Activated naive CD4-positive, alpha-beta T cell treated with anti-CD3 and anti-CD28 coated beads for 36 hours (primary cell): Measurements from ENCODE around the gene GABRB1. TPM values are rescaled to one million over a fixed set of nuclear protein-coding genes. Genes with fewer than 3 reads are reported as not detected.

Source experiments
- CTCF ChIA-PET: fragments of 350-600 bp; sonication (Branson Sonifier 250); formaldehyde crosslinking; loops from one replicate; lab custom pipeline; 2021; ENCODE audit warnings: antibody characterized with exemption; lab: Charles Lee
- DNase-seq: peaks from one replicate; pipeline ENCODE4 v3.0.0-alpha.2; 2020
- H3K27ac Mint-ChIP-seq: one replicate; pipeline ENCODE4 v1.8.0; 2021; ENCODE audit warnings: mild to moderate bottlenecking, mixed read lengths
- H3K27me3 Mint-ChIP-seq: one replicate; pipeline ENCODE4 v1.8.0; 2021; ENCODE audit warnings: low read depth, mixed read lengths
- H3K36me3 Mint-ChIP-seq: one replicate; pipeline ENCODE4 v1.8.0; 2021; ENCODE audit warnings: low read depth, mixed read lengths
- H3K4me1 Mint-ChIP-seq: one replicate; pipeline ENCODE4 v1.8.0; 2021; ENCODE audit warnings: low read depth, mixed read lengths
- H3K4me3 Mint-ChIP-seq: one replicate; pipeline ENCODE4 v1.8.0; 2021; ENCODE audit warnings: mild to moderate bottlenecking, moderate library complexity, mixed read lengths
- H3K9me3 Mint-ChIP-seq: one replicate; pipeline ENCODE4 v1.8.0; 2021; ENCODE audit warnings: mixed read lengths
- intact Hi-C: fragments of 100-400 bp; cut with micrococcal nuclease; formaldehyde crosslinking; loops from one replicate; pipeline ENCODE4 v1.15.1; 2023
- total RNA-seq, 2 experiments: library from RNA; stranded (reverse); gene quantifications; one replicate each; pipeline ENCODE4 v1.2.3, GENCODE V29; 2021

Gene GABRB1
- total RNA-seq, 2 experiments from 2014 or later: not detected

- no peaks in the 10 kb centered on the region for H3K9me3 Mint-ChIP-seq
- intact Hi-C loops: no loop called here
- H3K27me3 Mint-ChIP-seq: no peaks in the 10 kb centered on the region
- no peak overlapping the region for H3K4me3 Mint-ChIP-seq
- no peaks in the 10 kb centered on the region for H3K36me3 Mint-ChIP-seq
- no peaks in the 10 kb centered on the region for H3K4me1 Mint-ChIP-seq
- H3K27ac Mint-ChIP-seq: no peak overlapping the region
- no peak for DNase-seq
- CTCF ChIA-PET: no interaction called here
Measured at GRCh38 chr4:47471064-47471463, 439.7 kb downstream of the GABRB1 start.

DNA sequence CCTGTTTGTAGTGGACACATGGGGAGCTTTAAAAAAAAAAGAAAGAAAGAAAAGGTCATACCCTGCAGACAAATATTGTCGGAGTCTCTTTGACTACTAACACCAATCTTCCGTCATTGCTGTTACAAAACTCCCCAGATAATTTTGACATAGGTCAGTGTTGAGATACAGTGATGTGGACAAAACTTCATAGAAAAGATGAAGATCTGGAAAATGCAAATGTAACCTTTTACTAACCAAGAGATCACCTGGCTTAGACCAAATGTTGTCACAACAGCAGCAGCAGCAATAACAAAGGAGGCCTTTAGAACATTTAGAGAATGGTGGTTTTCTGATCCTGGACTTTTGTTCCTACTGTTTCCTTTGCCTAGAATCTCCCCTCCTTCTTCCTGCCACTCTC is 440.2 kb downstream of the GABRB1 start:
- CTCF ChIA-PET: no interaction called here
- H3K4me3 Mint-ChIP-seq: no peak overlapping the region

GRCh38 chr4:47473141-47473750 is 441.9 kb downstream of the GABRB1 start:
- Mint-ChIP-seq H3K4me1 (no peaks in the 10 kb centered on the region), H3K27ac (no peak overlapping the region), H3K27me3 (no peaks in the 10 kb centered on the region), H3K4me3 (no peak overlapping the region), H3K36me3 (no peaks in the 10 kb centered on the region), H3K9me3 (no peaks in the 10 kb centered on the region)
- intact Hi-C loops: no loop called here
- CTCF ChIA-PET: no interaction called here
- DNase-seq: no peak

More for the DNA sequence above, 440.2 kb downstream of the GABRB1 start:
- Mint-ChIP-seq H3K9me3 (no peaks in the 10 kb centered on the region), H3K27ac (no peak overlapping the region), H3K36me3 (no peaks in the 10 kb centered on the region), H3K27me3 (no peaks in the 10 kb centered on the region), H3K4me1 (no peaks in the 10 kb centered on the region)
- DNase-seq: no peak
- intact Hi-C loops: no loop called here

DNA sequence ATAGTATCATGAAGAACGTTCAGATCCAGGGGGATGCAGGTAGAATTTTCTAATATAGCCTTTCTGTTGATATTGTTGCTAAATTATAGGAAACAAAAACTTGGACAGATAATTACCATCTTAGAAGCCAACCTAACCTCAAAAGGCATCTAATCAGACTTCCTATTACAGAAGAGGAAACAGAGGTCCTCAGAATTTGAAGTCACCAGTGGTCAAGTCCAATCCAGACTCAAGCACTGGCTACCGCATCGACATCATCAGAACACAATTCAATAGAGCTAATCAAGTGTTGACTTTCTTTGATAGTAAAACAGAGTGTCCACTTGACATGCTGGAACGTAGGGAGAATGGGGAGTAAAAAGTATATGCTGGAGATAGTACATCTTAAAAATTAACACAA is 443.4 kb downstream of the GABRB1 start:
- no peaks in the 10 kb centered on the region for H3K36me3 Mint-ChIP-seq
- H3K4me3 Mint-ChIP-seq: no peak overlapping the region
- no peak overlapping the region for H3K27ac Mint-ChIP-seq
- H3K4me1 Mint-ChIP-seq: no peaks in the 10 kb centered on the region
- CTCF ChIA-PET: no interaction called here
- no peak for DNase-seq
- no peaks in the 10 kb centered on the region for H3K9me3 Mint-ChIP-seq
- H3K27me3 Mint-ChIP-seq: peaks cover under 1% of the 10 kb centered on the region
- intact Hi-C loops: no loop called here

DNA sequence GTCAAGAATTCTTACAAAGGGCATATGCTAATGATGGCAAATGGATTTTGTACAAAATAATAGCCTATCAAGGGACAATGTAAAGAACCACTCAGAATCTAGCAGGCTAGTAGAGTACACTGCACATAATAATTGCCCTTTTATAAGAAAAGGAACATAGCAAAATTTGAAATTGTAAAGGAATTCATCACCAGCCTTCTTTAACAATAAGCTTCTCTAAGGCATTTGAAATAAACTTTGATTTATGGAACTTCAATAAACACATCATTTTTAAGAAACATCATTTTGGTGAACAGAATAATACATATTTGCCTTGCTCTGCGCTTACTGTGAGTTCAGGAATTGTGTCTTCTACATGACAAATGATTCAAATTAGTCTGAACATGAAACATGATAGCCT is 444.0 kb downstream of the GABRB1 start:
- CTCF ChIA-PET: interaction anchor here (1.2 kb wide), 1 partner anchor 17 kb away, joined by 3 read pairs; no protein-coding TSS in a partner anchor
- Mint-ChIP-seq H3K9me3 (no peaks in the 10 kb centered on the region), H3K4me3 (no peak overlapping the region)

More for the DNA sequence above, 444.0 kb downstream of the GABRB1 start:
- Mint-ChIP-seq H3K27me3 (peaks cover 2% of the 10 kb centered on the region), H3K27ac (no peak overlapping the region), H3K4me1 (no peaks in the 10 kb centered on the region), H3K36me3 (no peaks in the 10 kb centered on the region)
- no peak for DNase-seq
- intact Hi-C loops: no loop called here

Other genes with a start within 250 kb of the GABRB1 start
- not detected for gene COX7B2, start 122.3 kb upstream of the GABRB1 start, total RNA-seq
- not detected for gene GABRA4, start 38.0 kb upstream of the GABRB1 start, total RNA-seq